Tibial nerve (tissue), 4 donors: ENCODE data around the gene IRF1. TPM values are rescaled to one million over a fixed set of nuclear protein-coding genes. Genes with fewer than 3 reads are reported as not detected.
A peak's percentile ranks its signal among the peaks of the same experiment; 100 is the strongest.

ENCODE experiments used
- DNase-seq, 2 donors: peaks; one replicate each; pipeline ENCODE4 v3.0.0-alpha.2; 2019; ENCODE audit warnings: low spot score in 2 of 2
- H3K27ac ChIP-seq, 4 donors: fragments of 200-600 bp; sonication (generic) in 3 of 4; one replicate each; pipeline ENCODE4 v1.5.1; 2017 to 2019; ENCODE audit warnings: mild to moderate bottlenecking in 1 of 4
- H3K27me3 ChIP-seq, 2 donors: fragments of 200-600 bp; sonication (generic) in 1 of 2; one replicate each; pipeline versions ENCODE4 v1.5.1 to v1.6.0; 2017 to 2019
- H3K36me3 ChIP-seq, 3 donors: fragments of 200-600 bp; sonication (generic); one replicate each; pipeline ENCODE4 v1.5.1; 2018 to 2019
- H3K4me1 ChIP-seq, 4 donors: fragments of 200-600 bp; sonication (generic) in 3 of 4; one replicate each; pipeline ENCODE4 v1.5.1; 2017 to 2019
- H3K4me3 ChIP-seq, 4 donors: fragments of 200-600 bp; sonication (generic) in 3 of 4; one replicate each; pipeline ENCODE4 v1.5.1; 2017 to 2019; ENCODE audit warnings: mild to moderate bottlenecking in 1 of 4, moderate library complexity in 1 of 4
- H3K9me3 ChIP-seq, 4 donors: fragments of 200-600 bp; sonication (generic) in 3 of 4; one replicate each; pipeline ENCODE4 v1.5.1; 2017 to 2019
- EP300 ChIP-seq, 2 donors: sonication (generic); formaldehyde crosslinking; IDR thresholded peaks; one replicate each; pipeline ENCODE4 v1.6.1; 2017; ENCODE audit warnings: antibody characterized with exemption in 2 of 2, mild to moderate bottlenecking in 1 of 2
- POLR2A ChIP-seq, 2 donors: fragments of 450-650 bp; IDR thresholded peaks; one replicate each; pipeline ENCODE4 v1.6.1; 2017; ENCODE audit warnings: antibody characterized with exemption in 2 of 2, mild to moderate bottlenecking in 2 of 2, moderate library complexity in 2 of 2
- WGBS, 2 donors: methylation state at CpG; one replicate each; pipeline ENCODE4 v1.1.5; 2018; 5-methylcytosine and 5-hydroxymethylcytosine counted together
- total RNA-seq, 4 donors: library from RNA; depleted of rRNA; stranded (reverse); fragments of >200 nt; gene quantifications; one replicate each; pipeline ENCODE4 v1.1.0, GENCODE V29; 2016
- TF ChIP-seq, protein P1 (sequence below), 5 experiments: fragments of 200-600 bp in 3 of 5; fragments of 450-650 bp in 2 of 5; sonication (generic) in 3 of 5; IDR thresholded peaks; one replicate each; pipeline ENCODE4 v1.5.1; 2016 to 2019; ENCODE audit warnings: antibody characterized with exemption in 5 of 5, mild to moderate bottlenecking in 3 of 5, moderate library complexity in 2 of 5

The IRF1 gene
- total RNA-seq, 4 donors from 2014 or later = 15.1 to 36.9 (median 28.4) TPM

DNA sequence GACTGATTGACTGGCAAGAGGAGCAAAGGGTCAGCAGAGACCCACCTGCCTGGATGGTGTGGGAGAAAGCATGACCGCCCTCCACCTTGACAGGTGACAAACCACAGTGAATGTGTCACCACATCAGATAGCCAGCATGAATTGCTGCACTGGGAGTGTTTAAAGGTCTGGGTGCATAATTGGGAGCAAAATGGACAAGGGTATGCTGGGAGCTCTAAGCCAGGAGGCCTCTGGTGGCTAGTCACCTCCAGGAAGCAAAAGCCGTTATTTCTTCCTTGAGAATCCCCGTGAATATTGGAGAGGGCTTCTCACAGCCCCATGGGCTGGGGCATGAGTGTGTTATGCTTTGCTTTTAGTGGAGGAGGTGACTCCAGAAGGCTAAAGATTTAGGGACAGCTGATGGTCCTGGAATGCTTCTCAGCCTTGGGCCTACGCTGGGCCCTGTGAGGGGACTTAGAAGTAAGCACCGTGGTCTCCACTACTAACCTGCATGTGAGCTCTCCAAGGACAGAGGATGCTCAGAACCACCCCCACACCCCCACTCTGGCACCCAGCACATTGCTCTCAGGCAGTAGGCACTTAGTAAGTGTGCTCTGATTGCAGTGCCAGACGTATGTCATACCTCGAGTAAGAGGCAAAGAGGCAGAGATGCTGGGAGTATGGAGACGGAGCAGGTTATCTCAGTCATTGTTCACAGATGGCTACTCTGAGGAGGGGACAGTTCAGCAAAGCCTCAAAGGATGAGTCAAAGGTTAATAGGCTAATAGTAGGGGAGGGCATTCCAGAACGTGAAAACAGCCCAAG lies 9.1 kb upstream of the IRF1 start:
- peaks cover 0 to 60% (median 32%) of the 10 kb centered on the region in 4 donors for H3K4me1 ChIP-seq
- no peaks in the 10 kb centered on the region for H3K27me3 ChIP-seq
- H3K4me3 ChIP-seq = no peak overlapping the region
- WGBS, 2 donors = 65 to 67% methylated on average over 9 of the region's 9 CpGs
- H3K36me3 ChIP-seq = no peaks in the 10 kb centered on the region
- TF ChIP-seq, protein P1, sequence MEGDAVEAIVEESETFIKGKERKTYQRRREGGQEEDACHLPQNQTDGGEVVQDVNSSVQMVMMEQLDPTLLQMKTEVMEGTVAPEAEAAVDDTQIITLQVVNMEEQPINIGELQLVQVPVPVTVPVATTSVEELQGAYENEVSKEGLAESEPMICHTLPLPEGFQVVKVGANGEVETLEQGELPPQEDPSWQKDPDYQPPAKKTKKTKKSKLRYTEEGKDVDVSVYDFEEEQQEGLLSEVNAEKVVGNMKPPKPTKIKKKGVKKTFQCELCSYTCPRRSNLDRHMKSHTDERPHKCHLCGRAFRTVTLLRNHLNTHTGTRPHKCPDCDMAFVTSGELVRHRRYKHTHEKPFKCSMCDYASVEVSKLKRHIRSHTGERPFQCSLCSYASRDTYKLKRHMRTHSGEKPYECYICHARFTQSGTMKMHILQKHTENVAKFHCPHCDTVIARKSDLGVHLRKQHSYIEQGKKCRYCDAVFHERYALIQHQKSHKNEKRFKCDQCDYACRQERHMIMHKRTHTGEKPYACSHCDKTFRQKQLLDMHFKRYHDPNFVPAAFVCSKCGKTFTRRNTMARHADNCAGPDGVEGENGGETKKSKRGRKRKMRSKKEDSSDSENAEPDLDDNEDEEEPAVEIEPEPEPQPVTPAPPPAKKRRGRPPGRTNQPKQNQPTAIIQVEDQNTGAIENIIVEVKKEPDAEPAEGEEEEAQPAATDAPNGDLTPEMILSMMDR (IDR thresholded peaks at IDR 0.05) = no peak
- TF ChIP-seq EP300 (IDR thresholded peaks at IDR 0.05) (no peak), POLR2A (IDR thresholded peaks at IDR 0.05) (no peak)
- peak in 1 of 2 donors; percentile 4 for DNase-seq
- H3K27ac ChIP-seq = peak overlapping the region in 3 of 4 donors; percentile 51 to 91 (median 89)
- H3K9me3 ChIP-seq = no peaks in the 10 kb centered on the region

DNA sequence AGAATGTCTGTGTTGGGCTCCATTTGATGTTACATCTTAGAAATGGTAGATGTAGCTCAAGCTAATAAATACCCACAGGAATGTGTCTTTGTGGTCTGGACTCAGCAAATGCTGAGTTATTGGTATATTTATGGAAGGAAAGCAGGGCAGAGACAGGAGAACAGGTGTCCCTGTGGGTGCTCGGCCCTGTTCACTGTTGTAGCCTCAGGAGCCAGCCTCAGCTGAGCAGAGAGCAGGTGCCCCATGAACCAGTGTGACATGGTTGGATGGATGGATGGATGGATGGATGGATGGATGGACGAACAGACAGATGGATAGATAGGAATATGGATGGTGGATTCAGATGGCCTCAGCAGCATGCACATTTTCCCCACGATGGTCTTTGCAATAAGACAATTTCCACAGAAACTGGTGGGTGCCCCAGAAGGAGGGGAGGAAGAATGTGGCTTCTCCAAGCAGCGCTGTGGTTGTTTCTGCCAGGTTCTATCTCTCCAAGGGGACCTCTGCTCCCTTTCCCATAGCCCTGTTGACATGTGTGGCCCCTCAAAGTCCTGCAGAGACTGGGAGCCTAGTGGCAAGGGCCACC lies 8.2 kb upstream of the IRF1 start:
- WGBS, 2 donors = 86% methylated on average over 4 of the region's 4 CpGs
- peaks cover 0 to 67% (median 36%) of the 10 kb centered on the region in 4 donors for H3K4me1 ChIP-seq
- H3K9me3 ChIP-seq = no peaks in the 10 kb centered on the region
- DNase-seq = peak in 1 of 2 donors; percentile 5
- H3K27ac ChIP-seq = peak overlapping the region in 3 of 4 donors; percentile 89 to 95 (median 91)
- no peaks in the 10 kb centered on the region for H3K36me3 ChIP-seq
- H3K4me3 ChIP-seq = no peak overlapping the region
- no peak for TF ChIP-seq POLR2A (IDR thresholded peaks at IDR 0.05)
- TF ChIP-seq EP300 (IDR thresholded peaks at IDR 0.05) = no peak
- TF ChIP-seq, protein P1 (IDR thresholded peaks at IDR 0.05) = no peak
- no peaks in the 10 kb centered on the region for H3K27me3 ChIP-seq

DNA sequence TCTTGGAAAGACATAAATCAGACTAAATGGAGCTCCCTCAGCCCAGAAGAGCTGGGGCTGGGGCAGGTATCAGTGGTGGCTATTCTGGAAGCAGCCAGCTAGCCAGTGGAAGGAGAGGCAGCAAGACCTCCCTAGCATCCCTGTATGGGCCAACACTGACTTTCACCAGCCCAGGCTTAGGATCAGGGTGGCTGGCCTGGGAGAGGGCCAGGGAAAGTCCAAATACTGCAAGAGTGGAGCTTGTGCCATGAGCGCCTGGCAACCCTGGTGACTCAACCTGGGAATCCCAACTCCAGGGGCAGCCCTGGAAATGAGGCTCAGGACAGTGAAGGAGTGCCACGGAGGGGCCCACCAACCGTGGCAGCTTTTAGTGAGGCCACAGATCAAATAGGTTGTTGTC lies 7.6 kb upstream of the IRF1 start:
- peak in 1 of 2 donors; percentile 5 for DNase-seq
- Histone ChIP-seq H3K27me3 (no peaks in the 10 kb centered on the region), H3K4me3 (no peak overlapping the region), H3K36me3 (no peaks in the 10 kb centered on the region), H3K4me1 (peaks cover 0 to 66% (median 36%) of the 10 kb centered on the region in 4 donors), H3K9me3 (no peaks in the 10 kb centered on the region), H3K27ac (peak overlapping the region; percentile 87 to 95 (median 90))
- no peak for TF ChIP-seq EP300 (IDR thresholded peaks at IDR 0.05)
- no peak for TF ChIP-seq POLR2A (IDR thresholded peaks at IDR 0.05)
- TF ChIP-seq, protein P1 (IDR thresholded peaks at IDR 0.05) = no peak
- 81 to 83% methylated on average over 2 to 3 of the region's 3 CpGs for WGBS, 2 donors

DNA sequence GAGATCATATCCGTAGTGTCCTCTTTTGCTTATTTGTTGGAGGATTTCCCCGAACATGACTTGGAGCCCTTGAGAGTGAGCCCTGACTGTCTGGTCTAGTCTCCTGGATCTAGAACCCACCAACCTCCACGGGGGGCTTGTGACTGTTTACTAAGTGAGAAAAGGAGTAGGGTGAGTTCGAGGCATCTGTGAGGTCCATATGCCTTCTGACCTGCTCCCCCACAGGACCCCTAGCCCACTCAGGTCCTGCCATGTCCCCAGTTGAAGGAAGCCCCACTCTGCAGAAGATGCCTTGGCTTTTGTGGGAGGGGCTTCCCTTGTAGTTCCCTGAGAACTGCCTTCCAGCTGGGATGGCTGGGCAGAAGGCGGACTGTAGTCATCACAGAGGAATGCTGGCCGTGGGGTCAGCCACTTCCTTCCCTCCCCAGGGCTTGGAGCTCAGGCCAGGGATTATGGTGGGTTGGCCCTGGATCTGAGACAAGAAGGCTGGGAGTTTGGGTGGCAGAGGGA lies 7.0 kb upstream of the IRF1 start:
- Histone ChIP-seq H3K9me3 (no peaks in the 10 kb centered on the region), H3K27me3 (no peaks in the 10 kb centered on the region), H3K36me3 (no peaks in the 10 kb centered on the region), H3K27ac (peak overlapping the region; percentile 87 to 95 (median 90)), H3K4me3 (peak overlapping the region; percentile 46 to 74 (median 62)), H3K4me1 (peaks cover 0 to 60% (median 33%) of the 10 kb centered on the region in 4 donors)
- TF ChIP-seq POLR2A (IDR thresholded peaks at IDR 0.05) = no peak
- TF ChIP-seq EP300 (IDR thresholded peaks at IDR 0.05) = peak in 1 of 2 donors; percentile 39
- TF ChIP-seq, protein P1 (IDR thresholded peaks at IDR 0.05) = no peak
- DNase-seq = peak; percentile 25 to 35
- WGBS, 2 donors = 30 to 44% methylated on average over 6 of the region's 6 CpGs
